ENCODE measurements around the gene C13orf46.

The C13orf46 gene

DNA sequence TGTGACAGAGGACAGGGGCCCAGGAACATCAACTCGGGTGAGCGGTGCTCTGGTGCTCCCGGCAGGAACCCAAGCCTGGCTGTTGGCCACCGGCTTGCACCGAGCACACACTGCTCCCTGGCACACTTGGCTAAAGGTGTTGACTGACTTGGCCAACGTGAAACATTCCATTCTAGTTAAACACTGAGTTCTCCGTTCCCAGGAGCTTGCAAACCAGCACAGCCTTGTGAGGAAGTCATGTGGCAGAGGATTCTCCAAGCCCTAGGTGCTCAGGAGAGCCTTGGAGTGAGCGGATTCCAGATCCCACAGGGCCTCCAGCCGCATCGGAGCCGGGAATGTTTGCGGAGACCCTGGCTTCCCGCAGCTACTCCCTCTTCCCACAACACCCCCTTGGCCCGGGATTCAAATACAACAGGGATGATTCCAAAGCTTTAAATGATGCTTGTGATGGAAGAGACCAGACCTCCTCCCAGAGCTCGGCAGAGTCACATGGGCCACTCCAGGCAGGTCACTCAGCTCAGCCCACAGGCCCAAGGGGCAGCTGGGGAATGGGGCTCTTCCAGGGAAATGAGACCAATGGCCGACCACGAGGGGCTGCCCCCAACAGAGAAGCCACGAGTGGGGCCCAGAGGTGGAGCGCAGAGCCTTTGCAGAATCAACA lies 2.9 kb downstream of the C13orf46 start:
- DNase-seq (ENCODE audit: low spot score), result no peak

DNA sequence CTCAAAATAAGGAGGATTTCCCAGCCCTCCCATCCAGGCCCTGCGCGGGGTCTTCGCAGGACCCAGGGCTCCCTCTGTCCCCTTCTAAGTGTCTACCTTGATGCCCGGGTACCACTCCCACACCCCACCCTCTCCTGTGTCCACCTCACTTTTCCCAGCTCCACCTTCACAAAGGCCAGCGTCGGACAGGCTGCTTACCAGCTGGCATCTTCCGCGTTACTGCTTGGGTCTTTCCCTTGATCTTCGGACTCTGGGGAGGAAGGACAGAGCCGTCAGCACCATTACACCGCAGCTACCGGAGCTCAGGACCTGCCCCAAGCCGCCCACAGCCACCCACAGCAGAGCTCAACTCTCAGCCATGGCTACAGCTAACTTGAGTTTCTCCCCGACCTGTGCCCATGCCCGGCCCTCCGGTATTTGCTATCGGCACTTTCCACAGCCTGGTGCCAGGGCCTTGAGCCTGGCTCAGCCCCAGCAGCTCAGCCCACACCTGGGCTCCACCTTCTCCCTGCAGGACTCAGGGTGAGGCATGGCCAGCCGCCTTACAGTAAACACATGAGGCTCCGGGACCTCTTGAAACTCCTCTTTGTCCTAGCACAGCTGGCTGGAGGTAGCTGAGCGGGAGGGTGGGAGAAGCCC lies 3.8 kb downstream of the C13orf46 start:
- no peak for DNase-seq (ENCODE audit: low spot score)

DNA sequence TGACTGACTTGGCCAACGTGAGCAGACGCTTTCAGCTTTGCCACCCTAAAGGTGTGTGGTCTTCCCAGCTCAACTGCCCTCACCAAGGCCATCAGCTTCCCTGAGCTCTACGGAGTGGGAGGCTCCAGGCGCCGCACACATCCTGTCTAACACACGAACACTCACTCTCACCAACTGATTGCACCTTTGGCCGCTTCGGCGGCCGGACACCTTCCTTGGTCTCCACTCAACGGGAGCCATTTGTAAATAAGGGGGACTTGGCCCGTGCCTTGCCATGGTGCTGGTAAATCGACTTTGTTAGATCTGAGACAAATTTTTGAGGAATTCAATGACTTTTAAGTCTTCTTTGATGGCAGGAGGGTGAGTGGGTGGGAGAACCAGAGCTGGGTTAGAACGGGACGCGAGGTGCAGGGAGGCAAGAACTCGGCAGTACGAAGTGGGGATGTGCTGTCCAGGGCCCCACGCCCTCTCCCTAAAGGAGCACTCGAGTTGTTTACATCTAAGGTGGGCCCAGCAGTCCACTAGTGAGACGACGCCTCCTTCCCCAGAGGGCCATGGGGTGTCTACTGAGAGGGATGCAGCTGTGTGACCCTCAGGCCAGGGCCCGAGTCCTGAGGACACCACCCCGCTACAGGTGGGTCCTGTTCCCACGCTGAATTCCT lies 4.4 kb downstream of the C13orf46 start:
- DNase-seq (ENCODE audit: low spot score), result no peak

DNA sequence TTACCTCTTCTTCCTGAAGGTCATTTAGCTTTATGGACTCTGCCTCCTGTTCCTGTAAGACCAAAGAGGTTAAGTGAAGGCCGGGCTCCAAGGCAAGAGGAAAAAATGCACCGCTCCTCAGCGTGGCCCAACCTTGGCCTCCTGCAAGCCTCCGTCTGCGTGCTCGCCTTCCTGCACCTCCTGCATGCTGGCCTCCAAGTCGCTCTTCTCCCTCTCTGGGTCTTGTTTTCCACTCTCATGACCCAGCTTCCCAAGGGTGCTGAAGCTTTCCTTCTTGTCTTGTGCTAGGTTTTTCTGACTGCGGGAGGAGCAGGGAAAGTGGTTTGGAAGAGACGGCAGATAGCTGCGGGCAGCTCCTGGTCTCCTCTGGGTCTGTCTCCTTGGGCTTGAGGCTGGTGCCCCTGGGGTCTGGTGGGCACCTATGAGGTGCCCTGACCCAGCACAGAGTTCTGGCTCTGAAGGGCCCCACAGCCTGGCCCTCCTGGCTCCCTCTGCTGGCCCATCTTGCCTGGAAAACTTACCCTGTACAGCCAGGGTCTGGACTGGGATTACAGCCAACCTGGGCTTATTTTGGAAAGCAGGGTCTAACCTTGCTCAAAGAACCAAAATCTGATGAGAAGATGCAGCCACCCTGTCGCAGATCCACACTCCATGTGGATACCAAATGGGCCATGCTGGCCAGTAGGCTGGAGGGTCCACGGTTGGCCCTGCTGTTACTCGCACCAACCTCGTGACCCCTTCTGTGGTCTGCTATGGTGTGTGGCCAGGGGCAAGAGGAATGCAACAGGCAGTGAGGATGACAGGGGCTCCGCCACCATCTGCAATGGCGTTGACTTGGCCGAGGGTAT lies 5.2 kb downstream of the C13orf46 start:
- no peak for DNase-seq (ENCODE audit: low spot score)

DNA sequence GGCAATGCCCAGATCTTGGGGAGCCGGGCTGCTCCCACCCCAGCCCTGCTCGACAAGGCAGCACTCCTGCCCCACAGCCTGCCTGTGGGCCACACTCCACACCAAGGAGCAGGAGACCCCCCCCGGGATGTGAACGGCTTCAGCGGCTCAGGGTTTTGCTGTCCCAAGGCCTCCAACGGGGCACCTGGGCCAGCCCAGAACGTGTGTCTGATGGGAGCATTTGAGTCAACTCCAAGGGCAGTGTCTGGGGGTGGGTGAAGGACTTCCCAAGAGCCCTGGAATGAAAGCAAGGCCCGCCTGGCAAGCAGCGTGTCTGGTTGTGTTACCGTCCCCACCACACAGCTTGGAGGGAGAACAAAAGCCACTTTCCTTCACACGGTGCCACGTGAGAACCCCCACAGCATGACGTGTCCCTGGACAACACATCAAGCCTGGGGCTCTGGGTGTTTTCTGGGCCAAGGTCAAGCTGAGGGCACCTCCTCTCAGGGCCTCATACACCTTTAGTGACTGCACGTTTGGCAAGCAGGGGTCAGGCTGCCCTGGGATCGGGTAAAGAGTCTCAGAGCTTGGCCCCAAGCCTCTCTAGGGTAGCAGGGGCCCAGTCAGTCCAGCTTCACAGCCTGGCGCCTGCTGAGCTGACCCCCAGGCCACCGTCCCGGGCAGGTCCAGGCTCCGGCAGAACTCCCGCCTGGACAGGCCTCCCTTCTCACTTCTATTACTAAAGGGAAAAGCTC lies 6.0 kb downstream of the C13orf46 start:
- no peak for DNase-seq (ENCODE audit: low spot score)

DNA sequence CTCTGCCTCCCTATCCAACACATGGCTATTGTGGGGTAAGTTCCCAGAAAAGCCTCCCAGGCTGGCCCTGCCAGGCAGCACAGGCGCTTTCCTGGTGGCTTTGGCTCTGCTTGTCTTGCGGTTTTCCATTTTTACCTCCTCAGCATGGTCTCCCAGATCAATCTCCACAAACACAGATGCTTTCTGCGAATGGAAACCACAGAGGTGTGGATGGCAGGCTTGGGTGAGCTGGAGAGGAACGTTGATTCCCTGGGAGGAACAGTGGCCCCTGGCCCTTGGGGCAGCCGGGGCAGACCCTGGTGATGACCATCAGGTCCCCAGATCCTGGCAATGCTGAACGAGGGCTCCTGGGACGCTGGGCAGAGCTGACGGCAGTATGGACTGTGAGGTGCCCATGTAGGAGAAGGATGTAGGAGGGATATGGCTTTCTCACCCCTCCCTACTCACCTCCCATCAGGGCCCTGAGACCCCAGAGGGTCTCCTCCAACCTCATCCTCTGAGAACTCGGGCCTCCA lies 6.6 kb downstream of the C13orf46 start:
- DNase-seq (ENCODE audit: low spot score), result no peak

DNA sequence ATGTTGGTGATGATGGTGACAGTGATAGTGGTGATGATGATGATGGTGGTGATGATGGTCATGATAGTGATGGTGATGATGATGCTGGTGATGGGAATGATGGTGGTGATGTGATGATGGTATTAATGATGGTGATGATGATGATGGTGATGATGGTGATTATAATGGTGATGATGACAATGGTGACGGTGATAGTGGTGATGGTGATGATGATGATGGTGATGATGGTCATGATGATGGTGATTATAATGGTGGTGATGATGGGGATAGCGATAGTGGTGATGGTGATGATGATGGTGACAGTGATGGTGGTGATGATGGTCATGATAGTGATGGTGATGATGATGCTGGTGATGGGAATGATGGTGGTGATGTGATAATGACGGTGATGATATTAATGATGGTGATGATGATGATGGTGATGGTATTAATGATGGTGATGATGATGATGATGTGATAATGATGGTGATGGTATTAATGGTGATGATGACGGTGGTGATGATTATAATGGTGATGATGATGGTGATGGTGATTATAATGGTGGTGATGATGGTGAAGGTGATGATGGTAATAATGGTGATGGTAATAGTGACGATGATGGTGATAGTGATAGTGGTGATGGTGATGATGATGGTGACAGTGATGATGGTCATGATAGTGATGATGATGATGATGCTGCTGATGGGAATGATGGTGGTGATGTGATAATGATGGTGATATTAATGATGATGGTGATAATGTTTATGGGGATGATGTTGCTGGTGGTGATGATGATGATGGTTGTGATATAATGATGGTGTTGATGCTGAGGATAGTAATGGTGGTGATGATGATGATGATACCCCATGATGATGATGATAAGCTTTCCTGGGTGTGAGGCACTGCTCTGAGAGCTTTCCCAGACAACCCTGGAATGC lies 7.7 kb downstream of the C13orf46 start:
- no peak for DNase-seq (ENCODE audit: low spot score)

DNA sequence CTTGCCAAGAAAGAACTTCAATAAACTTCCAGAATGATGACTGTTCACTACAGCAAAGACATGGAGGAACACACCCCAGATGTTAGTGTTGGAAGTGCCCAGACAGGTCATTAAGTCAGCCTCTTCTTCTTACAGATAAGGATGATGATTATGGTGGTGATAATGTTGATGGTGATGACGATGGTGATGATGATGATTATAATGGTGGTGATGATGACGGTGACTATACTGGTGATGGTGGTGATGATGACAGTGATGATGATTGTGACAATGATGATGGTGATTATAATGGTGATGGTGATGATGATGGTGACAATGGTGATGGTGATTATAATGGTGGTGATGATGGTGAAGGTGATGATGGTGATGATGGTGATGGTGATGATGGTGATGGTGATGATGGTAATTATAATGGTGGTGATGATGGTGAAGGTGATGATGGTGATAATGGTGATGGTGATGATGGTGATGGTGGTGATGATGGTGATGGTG lies 8.4 kb downstream of the C13orf46 start:
- DNase-seq (ENCODE audit: low spot score), result no peak

DNA sequence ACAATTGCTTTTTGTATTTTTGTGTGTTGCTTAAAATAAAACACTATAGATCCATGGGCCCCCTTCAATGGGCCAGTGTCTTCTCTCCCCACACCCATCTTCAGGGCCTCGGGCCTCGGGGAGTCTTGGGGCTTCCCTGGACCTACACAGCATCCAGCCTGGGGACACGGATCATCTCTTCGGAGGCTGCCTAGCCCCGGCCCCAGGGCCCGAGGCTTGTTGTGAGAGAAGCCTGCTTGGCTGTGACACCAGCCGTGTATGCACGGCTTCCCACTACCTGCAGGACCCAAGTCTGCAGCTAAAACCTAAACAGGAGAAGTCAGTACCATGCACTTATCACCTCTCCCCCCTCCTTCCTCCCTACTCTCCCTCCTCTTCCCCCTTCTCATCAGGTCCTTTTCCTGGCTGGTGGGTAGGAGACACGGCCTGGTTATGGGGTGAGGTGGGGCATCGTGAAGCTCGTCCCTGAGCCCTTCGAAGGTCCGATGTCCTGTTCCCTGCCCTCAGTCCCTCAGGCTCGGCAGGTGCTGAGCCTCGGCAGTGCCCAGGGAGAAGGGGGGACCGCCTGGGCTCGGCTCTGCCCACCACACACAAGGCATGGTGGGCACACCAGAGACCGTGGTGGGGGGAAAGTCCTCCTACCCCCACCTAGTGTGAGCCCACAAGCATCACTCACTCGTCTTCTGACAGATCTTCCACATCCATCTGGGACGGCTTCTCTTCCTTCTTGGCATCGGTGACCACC lies 9.5 kb downstream of the C13orf46 start:
- no peak for DNase-seq (ENCODE audit: low spot score)

DNA sequence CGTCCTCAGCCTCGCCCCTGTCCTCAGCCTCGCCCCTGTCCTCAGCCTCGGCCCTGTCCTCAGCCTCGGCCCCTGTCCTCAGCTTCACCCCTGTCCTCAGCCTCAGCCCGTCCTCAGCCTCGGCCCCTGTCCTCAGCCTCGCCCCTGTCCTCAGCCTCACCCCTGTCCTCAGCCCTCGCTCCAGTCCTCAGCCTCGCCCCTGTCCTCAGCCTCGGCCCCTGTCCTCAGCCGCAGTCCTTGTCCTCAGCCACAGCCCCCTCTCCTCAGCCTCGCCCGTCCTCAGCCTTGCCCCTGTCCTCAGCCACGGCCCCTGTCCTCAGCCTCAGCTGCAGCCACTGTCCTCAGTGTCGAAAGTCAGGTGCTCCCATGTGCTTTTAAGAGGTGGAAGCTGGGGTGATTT lies 10.5 kb downstream of the C13orf46 start:
- DNase-seq (ENCODE audit: low spot score), result no peak

DNA sequence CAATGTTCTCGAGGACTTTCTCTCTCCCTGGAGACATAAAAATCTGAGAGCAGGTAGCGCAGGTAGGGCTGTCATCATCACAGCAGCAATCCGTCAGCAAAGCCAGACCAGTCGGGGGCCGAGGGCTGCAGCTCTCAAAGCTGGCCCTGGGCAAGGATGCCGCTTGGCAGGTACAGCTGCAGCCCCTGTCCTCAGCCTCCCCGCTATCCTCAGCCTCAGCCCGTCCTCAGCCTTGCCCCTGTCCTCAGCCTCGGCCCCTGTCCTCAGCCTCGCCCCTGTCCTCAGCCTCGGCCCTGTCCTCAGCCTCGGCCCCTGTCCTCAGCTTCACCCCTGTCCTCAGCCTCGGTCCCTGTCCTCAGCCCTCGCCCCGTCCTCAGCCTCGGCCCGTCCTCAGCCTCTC lies 10.9 kb downstream of the C13orf46 start:
- no peak for DNase-seq (ENCODE audit: low spot score)

DNA sequence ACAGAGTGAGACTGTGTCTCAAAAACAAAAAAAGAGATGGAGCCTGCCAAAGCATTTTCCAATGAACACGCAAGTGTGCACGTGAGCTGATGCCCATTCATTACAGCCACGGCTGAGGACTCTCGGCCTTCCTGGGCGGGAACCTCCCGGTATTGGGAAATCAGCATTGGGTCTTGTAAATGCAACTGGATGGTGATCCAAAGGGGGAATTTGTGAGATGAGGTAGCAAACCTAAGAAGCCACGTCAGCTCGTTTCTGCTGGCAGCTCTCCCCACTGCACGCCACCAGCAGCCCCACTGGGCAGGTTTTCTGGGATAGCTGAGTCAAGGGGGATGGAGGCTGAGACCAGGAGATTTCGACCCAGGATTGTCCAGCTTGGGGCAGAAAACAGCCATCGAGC lies 11.5 kb downstream of the C13orf46 start:
- no peak for DNase-seq (ENCODE audit: low spot score)

DNA sequence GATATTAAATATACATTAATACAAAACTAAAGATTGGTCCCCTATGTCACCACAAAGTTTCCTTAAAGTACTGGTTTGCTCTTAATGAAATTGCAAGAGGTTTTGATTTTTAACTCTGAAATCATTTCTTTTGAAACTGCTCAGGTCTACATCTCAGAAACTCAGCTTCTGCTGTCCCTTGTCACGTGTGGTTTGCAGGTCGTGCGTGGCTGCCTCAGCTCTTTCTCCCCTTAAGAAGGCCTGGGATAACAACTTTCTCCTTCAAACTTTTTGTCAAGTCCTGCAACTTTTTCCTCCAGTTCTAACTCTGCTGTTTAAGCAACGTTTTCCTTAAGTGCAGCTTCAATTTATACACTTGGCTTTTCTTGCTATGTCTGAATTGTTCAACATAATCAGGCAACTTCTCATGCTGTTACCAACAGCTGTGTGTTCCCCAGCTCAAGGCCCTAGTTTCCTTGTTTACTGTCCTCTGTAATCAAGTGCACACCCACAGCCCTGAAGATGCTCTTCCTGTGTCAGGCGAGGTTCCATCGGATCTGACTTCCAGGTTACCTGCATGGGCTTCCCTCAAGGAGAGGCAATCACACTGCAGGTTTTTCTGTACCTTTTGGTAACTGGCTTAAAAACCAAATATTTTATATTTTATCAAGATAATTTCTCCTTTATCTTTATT lies 13.5 kb downstream of the C13orf46 start:
- no peak for DNase-seq (ENCODE audit: low spot score)

DNA sequence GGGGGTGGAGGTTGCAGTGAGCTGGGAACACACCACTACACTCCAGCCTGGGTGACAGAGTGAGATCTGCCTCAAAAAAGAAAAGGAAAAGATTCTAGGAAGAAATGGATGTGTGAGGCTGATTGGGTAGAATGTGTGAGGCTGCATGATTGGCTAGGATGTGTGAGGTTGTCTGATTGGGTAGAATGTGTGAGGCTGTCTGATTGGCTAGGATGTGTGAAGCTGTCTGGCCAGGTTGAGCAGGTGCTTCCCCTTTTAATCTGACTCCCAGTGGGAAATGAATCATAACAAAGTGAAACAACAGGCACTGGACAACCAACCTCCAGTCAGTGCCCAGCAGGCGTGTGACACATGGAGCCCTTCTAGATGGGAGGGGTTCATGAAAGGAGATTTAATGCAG lies 14.7 kb downstream of the C13orf46 start:
- DNase-seq (ENCODE audit: low spot score), result peak; percentile 23

DNA sequence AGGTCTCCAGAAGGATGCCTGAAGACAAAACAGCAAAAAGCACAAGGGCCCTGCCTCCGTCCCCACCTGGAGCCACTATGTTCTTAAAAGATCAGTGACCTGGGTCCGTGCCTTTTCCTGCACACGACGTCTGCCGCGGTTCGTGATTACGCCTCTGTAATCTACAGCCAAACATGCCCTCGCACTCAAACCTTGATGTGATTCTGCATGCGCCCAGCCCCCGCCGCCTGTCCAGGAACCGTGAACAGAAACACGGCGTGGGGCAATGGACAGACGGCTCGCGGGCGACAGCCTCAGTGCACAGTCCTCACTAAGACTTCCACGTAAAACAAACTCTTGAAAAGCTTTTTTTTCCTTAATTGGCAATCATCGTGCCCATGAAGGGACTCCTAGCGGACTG lies 15.5 kb downstream of the C13orf46 start:
- no peak for DNase-seq (ENCODE audit: low spot score)

DNA sequence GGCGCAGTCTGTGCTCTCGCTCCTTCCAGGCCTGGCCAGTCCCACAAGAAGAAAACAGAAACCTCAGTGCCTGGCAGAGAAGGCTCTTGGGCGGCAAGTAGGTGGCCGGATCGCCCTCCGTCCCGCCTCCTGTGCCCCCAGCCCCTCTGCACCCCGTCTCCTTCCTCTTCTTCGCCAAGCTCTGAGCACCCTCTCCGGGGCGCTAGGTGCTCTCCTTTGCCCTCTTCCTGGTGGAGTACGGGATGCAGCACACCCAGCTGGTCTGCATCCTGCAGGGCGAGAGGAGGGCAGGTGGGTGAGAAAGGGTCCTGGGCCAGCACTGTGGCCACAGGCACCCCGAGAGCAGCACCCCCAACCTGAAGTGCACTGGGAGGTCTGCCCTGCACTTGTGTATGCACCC lies 17.3 kb downstream of the C13orf46 start:
- no peak for DNase-seq (ENCODE audit: low spot score)

DNA sequence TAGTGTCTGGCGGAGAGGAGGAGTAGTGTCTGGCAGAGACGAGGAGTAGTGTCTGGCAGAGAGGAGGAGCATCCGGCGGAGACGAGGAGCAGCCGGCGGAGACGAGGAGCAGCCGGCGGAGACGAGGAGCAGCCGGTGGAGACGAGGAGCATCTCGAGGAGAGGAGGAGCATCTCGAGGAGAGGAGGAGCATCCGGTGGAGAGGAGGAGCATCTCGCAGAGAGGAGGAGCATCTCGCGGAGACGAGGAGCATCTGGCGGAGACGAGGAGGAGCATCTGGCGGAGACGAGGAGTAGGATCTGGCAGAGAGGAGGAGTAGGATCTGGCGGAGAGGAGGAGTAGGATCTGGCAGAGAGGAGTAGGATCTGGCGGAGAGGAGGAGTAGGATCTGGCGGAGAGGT lies 18.2 kb downstream of the C13orf46 start:
- no peak for DNase-seq (ENCODE audit: low spot score)

DNA sequence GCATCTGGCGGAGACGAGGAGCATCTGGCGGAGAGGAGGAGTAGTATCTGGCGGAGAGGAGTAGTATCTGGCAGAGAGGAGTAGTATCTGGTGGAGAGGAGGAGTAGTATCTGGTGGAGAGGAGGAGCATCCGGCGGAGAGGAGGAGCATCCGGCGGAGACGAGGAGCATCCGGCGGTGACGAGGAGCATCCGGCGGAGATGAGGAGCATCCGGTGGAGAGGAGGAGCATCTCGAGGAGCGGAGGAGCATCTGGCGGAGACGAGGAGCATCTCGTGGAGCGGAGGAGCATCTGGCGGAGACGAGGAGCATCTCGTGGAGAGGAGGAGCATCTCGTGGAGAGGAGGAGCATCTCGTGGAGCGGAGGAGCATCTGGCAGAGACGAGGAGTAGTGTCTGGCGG lies 18.6 kb downstream of the C13orf46 start:
- DNase-seq (ENCODE audit: low spot score), result no peak
